GM12878 (cell line): ENCODE results near the gene QPCT. TPM values are rescaled to one million over a fixed set of nuclear protein-coding genes. Genes with fewer than 3 reads are reported as not detected.

Source experiments
- ATAC-seq: fragments of 200-7000 bp; cut with Tn5 transposase; 3 replicates; pipeline ENCODE4 v1.9.1; 2020; ENCODE audit warnings: mild to moderate bottlenecking, moderate library complexity
- BruUV-seq: library from RNA; stranded (reverse); fragments of 400-500 nt; replicated peaks from 2 replicates; lab custom pipeline; 2021; lab: Mats Ljungman, UMichigan
- CTCF ChIA-PET: fragments of 300-600 bp; sonication (Branson Sonifier 250); formaldehyde crosslinking; extraction: SDS; loops from one replicate; lab custom pipeline; 2021; ENCODE audit warnings: inconsistent platforms; lab: Yijun Ruan, JAX
- POLR2A ChIA-PET: fragments of 350-600 bp; formaldehyde crosslinking; extraction: SDS; loops from one replicate; lab custom pipeline; 2021; ENCODE audit warnings: inconsistent platforms; lab: Charles Lee
- RAD21 ChIA-PET: fragments of 300-600 bp; sonication (Branson Sonifier 250); formaldehyde crosslinking; loops from one replicate; lab custom pipeline; 2023; ENCODE audit warnings: antibody characterized with exemption; ENCODE audit not compliant: unreplicated experiment; lab: Charles Lee
- SMC1A ChIA-PET: fragments of 300-600 bp; sonication (Branson Sonifier 250); formaldehyde crosslinking; loops from one replicate; lab custom pipeline; 2023; ENCODE audit not compliant: unreplicated experiment, uncharacterized antibody; lab: Charles Lee
- DNase-seq: peaks from one replicate; pipeline ENCODE4 v3.0.0-alpha.2; 2011; ENCODE audit warnings: low read depth, low spot score
- FAIRE-seq: peaks from 3 replicates; lab custom pipeline; 2011; peaks lifted over from hg19 to GRCh38; lab: Jason Lieb, UNC
- H2AFZ ChIP-seq: 2 replicates; pipeline ENCODE4 v1.6.0; 2011; ENCODE audit warnings: low read depth, low read length, control low read depth; ENCODE audit not compliant: control insufficient read depth
- H3K27ac ChIP-seq: 2 replicates; pipeline ENCODE4 v1.5.1; 2011; ENCODE audit warnings: control low read depth; ENCODE audit not compliant: control insufficient read depth, insufficient read depth
- H3K27me3 ChIP-seq, 2 experiments: replicated peaks in 1 of 2; 2 replicates each; pipeline versions ENCODE4 v1.6.0 to v1.6.1; 2011; ENCODE audit warnings: low read length in 1 of 2; ENCODE audit not compliant: control insufficient read depth in 2 of 2, insufficient read depth in 2 of 2
- H3K36me3 ChIP-seq, 2 experiments: 2 replicates each; pipeline ENCODE4 v1.5.1; 2011; ENCODE audit warnings: low read length in 1 of 2; ENCODE audit not compliant: control insufficient read depth in 2 of 2, insufficient read depth in 2 of 2
- H3K4me1 ChIP-seq: 2 replicates; pipeline ENCODE4 v1.6.1; 2011; ENCODE audit warnings: mild to moderate bottlenecking, low read length, moderate library complexity, mixed read lengths; ENCODE audit not compliant: control insufficient read depth, insufficient read depth
- H3K4me2 ChIP-seq: 2 replicates; pipeline ENCODE4 v1.6.0; 2011; ENCODE audit warnings: control low read depth; ENCODE audit not compliant: control insufficient read depth, insufficient read depth
- H3K4me3 ChIP-seq: fragments of 200-600 bp; sonication (generic); 2 replicates; pipeline ENCODE4 v1.5.1; 2016
- H3K79me2 ChIP-seq: 2 replicates; pipeline ENCODE4 v1.6.0; 2011; ENCODE audit warnings: low read length; ENCODE audit not compliant: control insufficient read depth, insufficient read depth
- H3K9ac ChIP-seq: 2 replicates; pipeline ENCODE4 v1.8.0; 2011; ENCODE audit warnings: low read length, control low read depth, mixed read lengths; ENCODE audit not compliant: control insufficient read depth, insufficient read depth
- H3K9me3 ChIP-seq: replicated peaks from 3 replicates; pipeline ENCODE4 v1.5.1; 2011; ENCODE audit warnings: mild to moderate bottlenecking, low read length; ENCODE audit not compliant: control insufficient read depth, insufficient read depth
- H4K20me1 ChIP-seq: 2 replicates; pipeline ENCODE4 v1.6.0; 2011; ENCODE audit not compliant: control insufficient read depth, insufficient read depth
- CBX5 ChIP-seq: sonication (generic); IDR thresholded peaks from 2 replicates; pipeline ENCODE4 v1.6.1; 2016; ENCODE audit warnings: low read depth, moderate library complexity, mild to moderate bottlenecking, inconsistent platforms
- CUX1 ChIP-seq: IDR thresholded peaks from 2 replicates; pipeline ENCODE4 v1.6.1; 2012; ENCODE audit warnings: improper control_type of control experiment, low read depth, low read length; ENCODE audit not compliant: insufficient replicate concordance
- EP300 ChIP-seq, 2 experiments: fragments of 150-350 bp in 1 of 2; IDR thresholded peaks; 2 replicates each; pipeline ENCODE4 v1.6.1; 2011 to 2012; ENCODE audit warnings: low read depth in 2 of 2, low read length in 2 of 2, borderline replicate concordance in 1 of 2, improper control_type of control experiment in 1 of 2, inconsistent platforms in 1 of 2; ENCODE audit not compliant: control insufficient read depth in 1 of 2
- PKNOX1 ChIP-seq: fragments of 450-650 bp; IDR thresholded peaks from 2 replicates; pipeline ENCODE4 v1.6.1; 2016; ENCODE audit warnings: mild to moderate bottlenecking
- SPI1 ChIP-seq: IDR thresholded peaks from 2 replicates; pipeline ENCODE4 v1.6.1; 2011; ENCODE audit warnings: low read depth, mild to moderate bottlenecking, low read length, moderate library complexity, borderline replicate concordance; ENCODE audit not compliant: insufficient read depth
- WRNIP1 ChIP-seq: IDR thresholded peaks from 2 replicates; pipeline ENCODE4 v1.6.1; 2011; ENCODE audit warnings: low read depth, low read length, improper control_type of control experiment, borderline replicate concordance
- ZNF592 ChIP-seq: fragments of 450-650 bp; IDR thresholded peaks from 2 replicates; pipeline ENCODE4 v1.6.1; 2017; ENCODE audit warnings: mild to moderate bottlenecking, moderate library complexity
- WGBS: methylation state at CpG from one replicate; pipeline ENCODE4 v1.1.6; 2016; ENCODE audit warnings: low lambda C conversion rate; ENCODE audit not compliant: insufficient replicate concordance, insufficient coverage; ENCODE audit errors: missing lambda C conversion rate; 5-methylcytosine and 5-hydroxymethylcytosine counted together
- in situ Hi-C: fragments of 300-500 bp; cut with MboI; formaldehyde crosslinking; loops from 9 replicates; pipeline ENCODE4 v1.14.3; 2018; ENCODE audit warnings: mixed read lengths
- intact Hi-C: fragments of 100-400 bp; cut with micrococcal nuclease; formaldehyde crosslinking; loops from one replicate; pipeline ENCODE4 v1.14.2; 2022; ENCODE audit not compliant: unreplicated experiment
- polyA plus RNA-seq, 11 experiments: library from polyadenylated mRNA; depleted of rRNA in 4 of 11; unstranded in 6 of 11; stranded (reverse) in 5 of 11; fragments of >200 nt; fragmentation: Nextera tagmentation in 4 of 11; fragmentation: Illumina TruSeq in 1 of 11; extraction: Ambion mirVana in 4 of 11; extraction: Trizol in 1 of 11; gene quantifications; 1 replicate in 1 of 11; 2 replicates in 10 of 11; pipeline versions ENCODE4 v1.2.1 to v1.2.3, GENCODE V29; 2011 to 2016; ENCODE audit warnings: inconsistent platforms in 2 of 11, missing spikeins in 2 of 11, low read depth in 1 of 11
- total RNA-seq, 4 experiments: library from RNA; depleted of rRNA in 3 of 4; stranded (reverse); fragments of >200 nt in 3 of 4; fragmentation: Illumina TruSeq in 1 of 4; extraction: Trizol in 1 of 4; gene quantifications; 2 replicates each; pipeline versions ENCODE4 v1.2.1 to v1.2.3, GENCODE V29; 2013 to 2021
- TF ChIP-seq, protein P1 (sequence below): fragments of 450-650 bp; IDR thresholded peaks from 2 replicates; pipeline ENCODE4 v1.6.1; 2017; ENCODE audit warnings: borderline replicate concordance
- TF ChIP-seq, protein P2 (sequence below): fragments of 150-350 bp; IDR thresholded peaks from 2 replicates; pipeline ENCODE4 v1.6.1; 2014; ENCODE audit warnings: mild to moderate bottlenecking, low read depth, low read length

Gene QPCT
- total and polyA plus RNA-seq, 10 of the 15 experiments (the other 5 are each of a cell fraction or from before 2014, with no cell fraction given), result 0.14 to 0.86 (median 0.18) TPM; not detected in 1

GRCh38 chr2:37358466-37358865 is 14.0 kb downstream of the QPCT start:
- FAIRE-seq (no peak), ATAC-seq (no peak), DNase-seq (no peak)
- Histone ChIP-seq H3K4me2 (no peak overlapping the region), H3K4me3 (no peak overlapping the region), H3K79me2 (no peaks in the 10 kb centered on the region), H3K9me3 (no peaks in the 10 kb centered on the region), H3K27me3 (peaks cover 0 to 7% of the 10 kb centered on the region in 2 experiments; a peak in 1 of 4 replicates), H3K36me3 (no peaks in the 10 kb centered on the region), H3K4me1 (peaks cover 4% of the 10 kb centered on the region; the same call in 1 of the 2 replicates), H3K9ac (no peak overlapping the region), H3K27ac (no peak overlapping the region), H4K20me1 (no peaks in the 10 kb centered on the region), H2AFZ (no peak overlapping the region)
- ChIA-PET POLR2A (no interaction called here), CTCF (interaction anchor here (0.6 kb wide), 1 partner anchor 430 kb away, joined by 5 read pairs; no protein-coding TSS in a partner anchor), RAD21 (interaction anchor here (1.2 kb wide), 1 partner anchor 8 kb away, joined by 3 read pairs; no protein-coding TSS in a partner anchor), SMC1A (no interaction called here)
- in situ Hi-C loops, result no loop called here
- WGBS, result 80% methylated on average over 3 of the region's 3 CpGs
- intact Hi-C loops, result no loop called here
- BruUV-seq, result no TSS peak
- no peak for TF ChIP-seq SPI1
- TF ChIP-seq EP300 (IDR thresholded peaks at IDR 0.05; ENCODE audit: borderline replicate concordance in 1 of 2, control insufficient read depth in 1 of 2, low read depth in 2 of 2, low read length in 2 of 2), result no peak
- TF ChIP-seq, protein P1, sequence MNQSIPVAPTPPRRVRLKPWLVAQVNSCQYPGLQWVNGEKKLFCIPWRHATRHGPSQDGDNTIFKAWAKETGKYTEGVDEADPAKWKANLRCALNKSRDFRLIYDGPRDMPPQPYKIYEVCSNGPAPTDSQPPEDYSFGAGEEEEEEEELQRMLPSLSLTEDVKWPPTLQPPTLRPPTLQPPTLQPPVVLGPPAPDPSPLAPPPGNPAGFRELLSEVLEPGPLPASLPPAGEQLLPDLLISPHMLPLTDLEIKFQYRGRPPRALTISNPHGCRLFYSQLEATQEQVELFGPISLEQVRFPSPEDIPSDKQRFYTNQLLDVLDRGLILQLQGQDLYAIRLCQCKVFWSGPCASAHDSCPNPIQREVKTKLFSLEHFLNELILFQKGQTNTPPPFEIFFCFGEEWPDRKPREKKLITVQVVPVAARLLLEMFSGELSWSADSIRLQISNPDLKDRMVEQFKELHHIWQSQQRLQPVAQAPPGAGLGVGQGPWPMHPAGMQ, result no peak
- no peak for TF ChIP-seq CUX1
- TF ChIP-seq WRNIP1, result no peak
- TF ChIP-seq, protein P2, sequence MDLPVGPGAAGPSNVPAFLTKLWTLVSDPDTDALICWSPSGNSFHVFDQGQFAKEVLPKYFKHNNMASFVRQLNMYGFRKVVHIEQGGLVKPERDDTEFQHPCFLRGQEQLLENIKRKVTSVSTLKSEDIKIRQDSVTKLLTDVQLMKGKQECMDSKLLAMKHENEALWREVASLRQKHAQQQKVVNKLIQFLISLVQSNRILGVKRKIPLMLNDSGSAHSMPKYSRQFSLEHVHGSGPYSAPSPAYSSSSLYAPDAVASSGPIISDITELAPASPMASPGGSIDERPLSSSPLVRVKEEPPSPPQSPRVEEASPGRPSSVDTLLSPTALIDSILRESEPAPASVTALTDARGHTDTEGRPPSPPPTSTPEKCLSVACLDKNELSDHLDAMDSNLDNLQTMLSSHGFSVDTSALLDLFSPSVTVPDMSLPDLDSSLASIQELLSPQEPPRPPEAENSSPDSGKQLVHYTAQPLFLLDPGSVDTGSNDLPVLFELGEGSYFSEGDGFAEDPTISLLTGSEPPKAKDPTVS, result no peak
- TF ChIP-seq CBX5, result no peak
- no peak for TF ChIP-seq ZNF592
- TF ChIP-seq PKNOX1, result no peak
